GM21367 (cell line): Measurements from ENCODE around the gene PIP5K1B.

Source experiments
- ATAC-seq: cut with Tn5 transposase; IDR thresholded peaks from one replicate; pipeline ENCODE4 v1.9.1; 2021; ENCODE audit not compliant: unreplicated experiment

Gene PIP5K1B

GRCh38 chr9:68706363-68707201 lies 1.5 kb downstream of the PIP5K1B start:
- peak; percentile 33 for ATAC-seq

DNA sequence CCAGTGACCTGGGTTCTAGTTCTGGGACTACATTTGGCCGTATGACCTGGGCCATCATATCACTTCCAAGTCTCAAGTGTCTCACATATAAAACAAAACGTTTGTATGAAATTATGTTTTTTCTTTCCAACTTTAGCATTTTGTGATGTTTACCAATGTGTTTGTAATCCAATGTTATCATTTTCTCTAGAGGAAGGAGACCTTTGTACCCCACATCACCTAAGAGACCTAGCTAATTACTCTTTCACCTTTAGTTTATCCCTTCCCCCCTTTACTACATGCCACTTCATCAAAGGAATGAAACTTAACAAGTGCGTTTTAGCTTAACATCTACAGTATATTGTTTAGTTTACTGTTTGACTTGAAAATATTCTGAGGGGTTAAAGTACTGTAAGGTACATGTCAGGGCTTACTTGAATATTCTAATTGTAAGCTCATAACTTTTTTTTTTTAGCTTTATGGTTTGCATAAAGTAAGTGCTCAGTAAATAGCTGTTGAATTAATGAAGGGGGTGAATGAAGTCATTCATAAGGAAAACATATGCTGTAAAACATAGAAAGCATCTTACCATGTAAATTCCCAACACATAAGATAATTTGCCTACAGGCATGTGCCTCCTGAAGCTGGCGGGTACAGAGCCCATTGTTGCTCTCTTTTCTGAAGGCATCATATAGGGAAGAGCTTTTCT lies 2.9 kb downstream of the PIP5K1B start:
- ATAC-seq, result no peak

DNA sequence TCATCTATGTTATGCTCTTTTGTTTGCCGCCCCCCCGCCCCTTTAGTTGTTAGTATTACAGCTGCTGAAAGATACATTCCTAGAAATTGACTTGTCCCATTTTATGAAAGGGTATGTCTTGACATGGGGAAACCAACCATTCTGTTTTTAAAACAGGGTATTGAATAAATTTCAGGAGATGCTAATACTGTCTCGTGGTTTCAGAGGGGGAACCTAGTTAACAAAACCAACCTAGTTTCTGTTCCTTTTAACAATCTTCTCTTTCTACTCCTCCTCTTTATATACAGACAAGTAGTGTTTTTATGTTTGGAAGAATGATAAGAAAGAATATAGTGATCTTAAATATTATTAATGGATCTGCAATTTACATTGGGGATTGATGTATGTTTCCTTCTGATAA lies 3.5 kb downstream of the PIP5K1B start:
- no peak for ATAC-seq

DNA sequence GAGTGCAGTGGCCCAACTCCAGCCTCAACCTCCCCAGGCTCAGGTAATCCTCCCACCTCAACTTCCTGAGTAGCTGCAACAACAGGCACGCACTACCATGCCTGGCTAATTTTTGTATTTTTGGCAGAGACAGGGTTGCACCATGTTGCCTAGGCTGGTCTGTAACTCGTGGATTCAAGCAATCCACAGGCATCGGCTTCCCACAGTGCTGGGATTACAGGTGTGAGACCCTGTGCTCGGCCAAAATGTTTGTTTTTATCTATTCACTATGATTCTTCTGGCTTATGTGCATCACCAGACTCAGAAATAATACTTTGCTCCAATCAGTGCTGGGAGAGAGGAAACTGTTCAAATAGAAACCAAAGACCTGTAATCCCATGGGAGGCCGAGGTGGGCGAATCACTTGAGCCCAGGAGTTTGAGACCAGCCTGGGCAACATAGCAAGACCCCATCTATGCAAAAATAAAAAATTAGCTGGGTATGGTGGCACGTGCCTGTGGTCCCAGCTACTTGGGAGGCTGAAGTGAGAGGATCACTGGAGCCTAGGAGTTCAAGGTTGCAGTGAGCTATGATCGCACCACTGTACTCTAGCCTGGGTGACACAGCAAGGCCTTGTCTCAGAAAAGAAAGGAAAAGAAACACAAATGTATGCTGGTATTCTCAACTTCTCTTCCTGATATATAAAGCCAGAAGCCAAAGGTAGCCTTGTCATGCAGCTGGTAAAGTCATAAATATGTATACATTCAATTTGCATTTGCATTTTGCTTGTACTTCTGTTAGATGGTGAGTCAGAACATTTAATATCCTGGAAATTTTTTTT lies 4.5 kb downstream of the PIP5K1B start:
- ATAC-seq, result no peak

DNA sequence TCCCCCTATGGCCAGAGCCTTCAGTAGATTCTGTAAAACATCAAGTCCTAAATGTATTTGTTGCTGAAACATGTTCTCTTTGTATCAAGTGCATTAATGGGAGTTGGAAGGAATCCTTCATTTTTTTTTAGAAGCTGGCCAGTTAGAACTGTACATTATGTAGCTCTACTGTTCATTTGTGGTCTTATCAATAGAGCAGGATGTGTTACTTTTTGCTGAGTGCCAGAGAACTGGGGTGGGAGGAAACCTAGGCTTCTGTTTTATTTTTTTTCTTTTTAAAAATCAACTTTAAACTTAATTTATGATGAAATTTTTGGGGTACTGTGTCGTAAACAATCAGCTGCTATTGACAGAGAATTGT lies 5.1 kb downstream of the PIP5K1B start:
- ATAC-seq, result no peak

- no peak for ATAC-seq
Measured at GRCh38 chr9:68711281-68711680, 6.2 kb downstream of the PIP5K1B start.

GRCh38 chr9:68711932-68712331 lies 6.9 kb downstream of the PIP5K1B start:
- no peak for ATAC-seq

DNA sequence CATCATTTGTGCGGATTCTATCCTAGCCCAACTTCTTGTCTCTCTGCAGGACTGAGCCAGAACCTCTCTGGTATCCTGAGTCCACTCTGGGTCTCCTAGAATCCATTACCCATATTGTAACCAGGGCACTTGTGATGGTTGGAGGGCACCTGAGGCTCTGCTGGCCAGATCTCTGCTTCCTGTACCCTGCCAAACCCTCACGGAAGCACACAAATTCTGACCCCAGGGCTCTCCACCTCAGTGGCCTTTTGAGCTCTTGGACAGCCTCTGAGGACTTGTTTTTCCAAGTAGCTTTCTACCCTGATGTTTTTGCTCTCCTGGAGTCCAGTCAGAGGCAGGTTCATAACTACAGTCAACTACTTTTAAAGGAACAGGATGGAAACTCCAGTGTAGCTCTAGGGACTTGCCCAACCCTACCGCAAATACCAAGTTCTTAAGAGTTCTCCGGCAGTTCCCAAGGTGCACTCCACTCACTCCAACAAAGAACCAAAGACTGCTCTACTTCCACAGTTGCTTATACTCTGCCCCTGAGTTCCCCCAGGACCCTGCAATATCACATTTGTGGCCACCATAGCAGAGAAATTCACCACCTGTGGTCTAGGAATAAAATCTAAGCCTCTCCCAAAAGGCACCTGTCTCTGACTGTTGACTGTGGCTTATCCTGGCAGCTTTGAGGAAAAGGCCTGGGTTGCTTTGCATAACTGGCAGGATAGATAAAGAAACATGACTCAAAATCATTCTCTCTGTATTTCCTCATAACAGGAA lies 9.6 kb downstream of the PIP5K1B start:
- ATAC-seq, result no peak

GRCh38 chr9:68715181-68715456 lies 10.1 kb downstream of the PIP5K1B start:
- no peak for ATAC-seq

DNA sequence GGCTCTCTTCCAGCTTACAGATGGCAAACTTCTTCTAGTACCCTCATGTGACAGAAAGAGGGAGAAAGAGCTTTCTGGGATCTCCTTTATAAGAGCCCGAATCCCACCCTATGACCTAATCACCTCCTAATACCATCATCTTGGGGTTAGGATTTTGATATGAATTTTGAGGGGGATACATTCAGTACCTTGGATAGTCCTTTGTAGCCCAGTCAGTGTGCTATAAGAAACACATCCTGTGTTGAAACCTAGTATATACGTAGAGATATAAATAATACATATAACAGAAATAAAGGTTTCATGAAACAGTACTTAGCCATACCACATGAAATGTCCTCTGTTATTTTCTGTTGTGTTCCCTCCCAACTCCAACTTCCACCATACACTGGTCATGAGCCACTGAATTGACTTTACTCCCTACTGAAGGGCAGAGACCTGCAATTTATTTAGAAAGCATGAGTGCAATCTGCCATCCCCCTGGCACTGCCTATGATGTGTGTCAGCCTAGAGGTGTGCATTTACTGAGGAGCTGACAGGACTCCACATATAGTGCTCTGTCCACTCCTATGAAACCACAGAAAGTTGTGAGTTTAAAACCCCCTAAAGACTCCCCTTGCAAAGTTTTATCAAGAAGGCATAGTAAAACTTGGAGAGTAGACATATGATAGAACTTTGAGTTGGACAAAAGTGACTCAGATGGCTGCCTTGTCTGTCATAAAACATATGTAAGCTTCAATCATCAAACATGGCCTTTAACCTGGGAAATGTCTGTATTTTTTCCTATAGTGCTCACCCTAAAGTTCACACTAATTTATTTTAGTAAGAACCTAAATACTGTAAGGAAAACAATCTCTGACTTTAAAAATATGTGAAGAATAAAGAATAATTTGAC lies 12.8 kb downstream of the PIP5K1B start:
- ATAC-seq, result no peak

- no peak for ATAC-seq
Measured at GRCh38 chr9:68719847-68720246, 14.8 kb downstream of the PIP5K1B start.

- no peak for ATAC-seq
Measured at GRCh38 chr9:68720656-68721313, 15.7 kb downstream of the PIP5K1B start.

DNA sequence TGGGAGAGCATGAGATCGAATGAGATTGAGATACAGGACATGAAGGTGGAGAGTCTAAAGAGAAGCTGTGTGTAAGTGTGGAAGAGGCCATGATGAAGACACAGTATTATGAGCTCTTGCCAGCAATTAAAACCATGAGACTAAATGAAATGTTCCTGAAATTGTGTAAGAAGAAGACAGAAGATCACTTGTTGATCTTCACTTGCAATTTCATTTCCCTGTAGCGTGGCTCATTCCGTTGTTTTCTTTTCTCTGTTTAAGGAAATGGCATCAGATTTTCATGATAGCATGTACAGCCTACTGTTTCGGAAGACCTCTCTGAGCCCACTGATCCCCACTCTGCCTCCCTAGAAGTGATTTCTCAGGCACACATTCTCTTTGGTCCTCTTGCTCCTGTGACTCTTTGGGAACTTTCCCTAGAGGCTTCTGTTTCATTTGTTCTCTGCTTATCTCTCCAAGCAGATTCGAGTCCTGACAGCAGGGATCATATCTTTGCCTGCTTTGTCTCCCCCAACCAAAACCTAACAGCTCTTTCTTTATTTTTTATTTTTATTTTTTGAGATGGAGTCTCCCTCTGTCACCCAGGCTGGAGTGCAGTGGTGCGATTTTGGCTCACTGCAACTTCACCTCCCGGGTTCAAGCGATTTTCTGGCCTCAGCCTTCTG lies 16.8 kb downstream of the PIP5K1B start:
- ATAC-seq, result no peak

DNA sequence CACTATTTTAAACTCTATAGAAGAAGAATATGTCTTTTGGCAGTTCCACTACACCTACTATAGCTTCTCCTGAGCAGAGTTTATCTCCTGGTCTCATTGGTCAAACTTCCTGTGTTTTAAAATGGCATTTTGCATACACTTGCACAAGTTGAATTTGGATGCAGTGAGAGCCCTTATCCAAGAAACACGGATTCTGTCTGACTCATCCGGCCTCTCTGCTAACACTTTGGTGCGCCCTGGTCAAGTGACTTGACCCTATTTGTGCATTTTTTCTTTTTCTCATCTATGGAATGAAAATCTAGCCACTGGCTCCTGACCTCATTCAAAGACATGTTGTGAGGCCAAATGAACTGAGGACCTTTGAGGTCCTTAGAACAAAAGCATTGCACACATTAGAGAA lies 20.0 kb downstream of the PIP5K1B start:
- no peak for ATAC-seq

DNA sequence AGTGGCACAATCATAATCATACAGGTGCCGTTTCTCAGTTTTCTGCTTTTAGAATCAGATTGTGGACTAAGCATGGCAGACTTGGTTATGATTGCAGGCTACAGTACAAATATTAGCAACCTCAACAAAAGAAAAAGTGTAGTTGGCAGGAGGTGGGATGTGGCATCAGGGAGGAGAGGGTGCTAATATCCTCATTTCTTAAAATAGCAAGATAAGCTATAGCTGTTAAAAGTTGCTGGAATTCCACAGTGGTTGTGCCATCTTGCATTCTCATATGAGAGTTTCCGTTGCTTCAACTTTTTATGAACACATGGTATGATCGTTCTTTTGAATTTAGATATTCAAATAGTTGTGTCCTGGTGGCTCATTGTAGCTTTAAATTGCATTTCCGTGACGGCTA lies 21.4 kb downstream of the PIP5K1B start:
- ATAC-seq, result no peak

DNA sequence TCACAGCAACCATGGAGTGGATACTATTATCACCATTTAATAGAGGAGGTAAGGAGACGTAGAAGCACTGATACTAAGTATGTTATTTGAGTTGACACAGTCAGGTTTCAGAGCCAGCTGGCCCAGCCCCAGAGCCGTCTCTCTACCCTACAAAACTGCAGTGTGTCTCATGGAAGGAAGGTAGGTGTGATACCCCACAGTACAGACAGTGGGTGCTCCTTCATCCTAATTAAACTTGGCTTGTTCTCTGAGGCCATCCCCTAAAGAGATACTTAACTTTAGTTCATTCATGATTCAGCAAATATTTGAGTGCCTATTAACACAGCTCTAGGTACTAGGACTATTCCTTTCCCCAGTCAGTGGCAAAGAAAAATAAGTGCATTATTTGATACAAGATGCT lies 22.6 kb downstream of the PIP5K1B start:
- ATAC-seq, result no peak

DNA sequence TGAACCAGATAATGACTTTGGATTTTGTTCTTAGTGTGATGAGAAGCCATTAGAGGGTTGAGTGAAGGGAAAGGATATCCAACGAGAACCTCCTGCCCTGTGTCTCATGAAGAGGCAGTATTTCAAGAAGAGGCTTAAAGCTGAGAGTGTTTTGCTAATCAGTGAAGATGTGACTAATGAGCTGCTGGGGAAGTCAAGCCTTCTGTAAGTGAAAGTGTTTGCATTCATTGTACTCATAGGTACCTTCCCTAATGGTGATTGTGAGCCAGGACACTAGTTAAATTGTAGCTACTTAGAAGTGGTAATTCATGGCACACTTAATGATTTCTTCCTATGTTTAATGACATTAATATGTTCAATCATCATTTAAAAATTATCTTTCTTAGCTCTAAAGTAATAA lies 23.7 kb downstream of the PIP5K1B start:
- ATAC-seq, result no peak

GRCh38 chr9:68730570-68731235 lies 25.7 kb downstream of the PIP5K1B start:
- no peak for ATAC-seq

GRCh38 chr9:68731857-68732256 lies 26.8 kb downstream of the PIP5K1B start:
- no peak for ATAC-seq
